ENCODE results near the gene CST5.

- no peak for TF ChIP-seq CTCF (IDR thresholded peaks at IDR 0.05)
- no peak for TF ChIP-seq EP300 (IDR thresholded peaks at IDR 0.05)
Measured at GRCh38 chr20:23884771-23885162, 5.2 kb upstream of the CST5 start.
